ENCODE data around the gene SOX21. TPM values are rescaled to one million over a fixed set of nuclear protein-coding genes. Genes with fewer than 3 reads are reported as not detected.

SOX21 gene
- total RNA-seq, 1 experiment from 2014 or later, result not detected

- no peaks in the 10 kb centered on the region for H3K9me2 ChIP-seq (replicated peaks; ENCODE audit: insufficient read depth, low read length)
- DNase-seq, result no peak
- H3K9ac ChIP-seq (ENCODE audit: low read length), result no peak overlapping the region
- H3K4me3 ChIP-seq (ENCODE audit: low read length), result no peak overlapping the region
- H3K27me3 ChIP-seq (ENCODE audit: low read length), result no peaks in the 10 kb centered on the region
- H3K36me3 ChIP-seq (ENCODE audit: insufficient read depth, low read length), result no peaks in the 10 kb centered on the region
- no peaks in the 10 kb centered on the region for H4K20me1 ChIP-seq (ENCODE audit: insufficient read depth, low read depth, low read length)
- H3K4me1 ChIP-seq (ENCODE audit: low read length), result no peaks in the 10 kb centered on the region
- no peak overlapping the region for H3K4me2 ChIP-seq (ENCODE audit: low read depth, low read length, poor library complexity, severe bottlenecking)
- H3K79me2 ChIP-seq (ENCODE audit: low read length), result no peaks in the 10 kb centered on the region
- H3K9me3 ChIP-seq (ENCODE audit: low read length), result no peaks in the 10 kb centered on the region
- H2AFZ ChIP-seq (ENCODE audit: low read length), result no peak overlapping the region
- no peak overlapping the region for H3K27ac ChIP-seq (ENCODE audit: low read length)
These were observed 621 bp downstream of the SOX21 start for GRCh38 chr13:94711561-94712286.

GRCh38 chr13:94710881-94711560 lies 1.3 kb downstream of the SOX21 start:
- no peaks in the 10 kb centered on the region for H4K20me1 ChIP-seq (ENCODE audit: insufficient read depth, low read depth, low read length)
- no peaks in the 10 kb centered on the region for H3K79me2 ChIP-seq (ENCODE audit: low read length)
- H3K4me1 ChIP-seq (ENCODE audit: low read length), result no peaks in the 10 kb centered on the region
- H2AFZ ChIP-seq (ENCODE audit: low read length), result no peak overlapping the region
- no peak overlapping the region for H3K9ac ChIP-seq (ENCODE audit: low read length)
- H3K27ac ChIP-seq (ENCODE audit: low read length), result no peak overlapping the region
- H3K4me2 ChIP-seq (ENCODE audit: low read depth, low read length, poor library complexity, severe bottlenecking), result no peak overlapping the region
- no peaks in the 10 kb centered on the region for H3K9me3 ChIP-seq (ENCODE audit: low read length)
- H3K27me3 ChIP-seq (ENCODE audit: low read length), result no peaks in the 10 kb centered on the region
- no peak for DNase-seq
- H3K9me2 ChIP-seq (replicated peaks; ENCODE audit: insufficient read depth, low read length), result no peaks in the 10 kb centered on the region
- H3K4me3 ChIP-seq (ENCODE audit: low read length), result no peak overlapping the region
- H3K36me3 ChIP-seq (ENCODE audit: insufficient read depth, low read length), result no peaks in the 10 kb centered on the region

GRCh38 chr13:94710065-94710781 lies 2.1 kb downstream of the SOX21 start:
- no peak overlapping the region for H3K4me2 ChIP-seq (ENCODE audit: low read depth, low read length, poor library complexity, severe bottlenecking)
- H4K20me1 ChIP-seq (ENCODE audit: insufficient read depth, low read depth, low read length), result no peaks in the 10 kb centered on the region
- no peaks in the 10 kb centered on the region for H3K79me2 ChIP-seq (ENCODE audit: low read length)
- no peaks in the 10 kb centered on the region for H3K36me3 ChIP-seq (ENCODE audit: insufficient read depth, low read length)
- no peak overlapping the region for H2AFZ ChIP-seq (ENCODE audit: low read length)
- H3K9me2 ChIP-seq (replicated peaks; ENCODE audit: insufficient read depth, low read length), result no peaks in the 10 kb centered on the region
- H3K27me3 ChIP-seq (ENCODE audit: low read length), result no peaks in the 10 kb centered on the region
- H3K4me3 ChIP-seq (ENCODE audit: low read length), result no peak overlapping the region
- H3K9me3 ChIP-seq (ENCODE audit: low read length), result no peaks in the 10 kb centered on the region
- H3K9ac ChIP-seq (ENCODE audit: low read length), result no peak overlapping the region
- no peak overlapping the region for H3K27ac ChIP-seq (ENCODE audit: low read length)
- DNase-seq, result no peak
- no peaks in the 10 kb centered on the region for H3K4me1 ChIP-seq (ENCODE audit: low read length)

- no peak for DNase-seq
- H3K9ac ChIP-seq (ENCODE audit: low read length), result no peak overlapping the region
- H3K79me2 ChIP-seq (ENCODE audit: low read length), result no peaks in the 10 kb centered on the region
- no peaks in the 10 kb centered on the region for H3K4me1 ChIP-seq (ENCODE audit: low read length)
- no peak overlapping the region for H3K4me3 ChIP-seq (ENCODE audit: low read length)
- no peak overlapping the region for H3K27ac ChIP-seq (ENCODE audit: low read length)
- H3K36me3 ChIP-seq (ENCODE audit: insufficient read depth, low read length), result no peaks in the 10 kb centered on the region
- H4K20me1 ChIP-seq (ENCODE audit: insufficient read depth, low read depth, low read length), result no peaks in the 10 kb centered on the region
- H3K9me3 ChIP-seq (ENCODE audit: low read length), result no peaks in the 10 kb centered on the region
- H3K27me3 ChIP-seq (ENCODE audit: low read length), result no peaks in the 10 kb centered on the region
- no peaks in the 10 kb centered on the region for H3K9me2 ChIP-seq (replicated peaks; ENCODE audit: insufficient read depth, low read length)
- H2AFZ ChIP-seq (ENCODE audit: low read length), result no peak overlapping the region
- no peak overlapping the region for H3K4me2 ChIP-seq (ENCODE audit: low read depth, low read length, poor library complexity, severe bottlenecking)
These were observed 3.1 kb downstream of the SOX21 start for GRCh38 chr13:94709001-94709834.

GRCh38 chr13:94708031-94708859 lies 4.1 kb downstream of the SOX21 start:
- no peak overlapping the region for H3K9ac ChIP-seq (ENCODE audit: low read length)
- no peaks in the 10 kb centered on the region for H4K20me1 ChIP-seq (ENCODE audit: insufficient read depth, low read depth, low read length)
- no peaks in the 10 kb centered on the region for H3K27me3 ChIP-seq (ENCODE audit: low read length)
- no peaks in the 10 kb centered on the region for H3K4me1 ChIP-seq (ENCODE audit: low read length)
- no peak overlapping the region for H2AFZ ChIP-seq (ENCODE audit: low read length)
- no peak overlapping the region for H3K4me3 ChIP-seq (ENCODE audit: low read length)
- H3K9me3 ChIP-seq (ENCODE audit: low read length), result no peaks in the 10 kb centered on the region
- no peak overlapping the region for H3K27ac ChIP-seq (ENCODE audit: low read length)
- no peaks in the 10 kb centered on the region for H3K79me2 ChIP-seq (ENCODE audit: low read length)
- H3K4me2 ChIP-seq (ENCODE audit: low read depth, low read length, poor library complexity, severe bottlenecking), result no peak overlapping the region
- H3K36me3 ChIP-seq (ENCODE audit: insufficient read depth, low read length), result no peaks in the 10 kb centered on the region
- H3K9me2 ChIP-seq (replicated peaks; ENCODE audit: insufficient read depth, low read length), result no peaks in the 10 kb centered on the region
- no peak for DNase-seq

- H3K4me3 ChIP-seq (ENCODE audit: low read length), result no peak overlapping the region
These were observed 4.8 kb downstream of the SOX21 start for GRCh38 chr13:94707400-94708021.

GRCh38 chr13:94706843-94707399 lies 5.4 kb downstream of the SOX21 start:
- Histone ChIP-seq H3K79me2 (ENCODE audit: low read length) (no peaks in the 10 kb centered on the region), H3K27ac (ENCODE audit: low read length) (no peak overlapping the region), H3K9ac (ENCODE audit: low read length) (no peak overlapping the region), H2AFZ (ENCODE audit: low read length) (no peak overlapping the region), H3K9me2 (replicated peaks; ENCODE audit: insufficient read depth, low read length) (no peaks in the 10 kb centered on the region), H3K4me1 (ENCODE audit: low read length) (no peaks in the 10 kb centered on the region), H4K20me1 (ENCODE audit: insufficient read depth, low read depth, low read length) (no peaks in the 10 kb centered on the region), H3K4me2 (ENCODE audit: low read depth, low read length, poor library complexity, severe bottlenecking) (no peak overlapping the region), H3K4me3 (ENCODE audit: low read length) (no peak overlapping the region), H3K9me3 (ENCODE audit: low read length) (no peaks in the 10 kb centered on the region), H3K36me3 (ENCODE audit: insufficient read depth, low read length) (no peaks in the 10 kb centered on the region), H3K27me3 (ENCODE audit: low read length) (no peaks in the 10 kb centered on the region)
- DNase-seq, result no peak

More at GRCh38 chr13:94707400-94708021, 4.8 kb downstream of the SOX21 start:
- Histone ChIP-seq H4K20me1 (ENCODE audit: insufficient read depth, low read depth, low read length) (no peaks in the 10 kb centered on the region), H3K9ac (ENCODE audit: low read length) (no peak overlapping the region), H3K9me2 (replicated peaks; ENCODE audit: insufficient read depth, low read length) (no peaks in the 10 kb centered on the region), H3K4me1 (ENCODE audit: low read length) (no peaks in the 10 kb centered on the region), H3K4me2 (ENCODE audit: low read depth, low read length, poor library complexity, severe bottlenecking) (no peak overlapping the region), H3K27ac (ENCODE audit: low read length) (no peak overlapping the region), H3K79me2 (ENCODE audit: low read length) (no peaks in the 10 kb centered on the region), H3K27me3 (ENCODE audit: low read length) (no peaks in the 10 kb centered on the region), H3K9me3 (ENCODE audit: low read length) (no peaks in the 10 kb centered on the region), H2AFZ (ENCODE audit: low read length) (no peak overlapping the region), H3K36me3 (ENCODE audit: insufficient read depth, low read length) (no peaks in the 10 kb centered on the region)
- DNase-seq, result no peak
